Lung (tissue), 12 donors: Measurements from ENCODE around the gene LSMEM2. TPM values are rescaled to one million over a fixed set of nuclear protein-coding genes. Genes with fewer than 3 reads are reported as not detected.

Source experiments
- ATAC-seq: fragments of 200-7000 bp; cut with Tn5 transposase; one replicate; pipeline ENCODE4 v1.9.1; 2020; ENCODE audit warnings: moderate number of reproducible peaks; ENCODE audit not compliant: insufficient read depth, low FRiP score
- DNase-seq, 3 donors: peaks; one replicate each; pipeline ENCODE4 v3.0.0-alpha.2; 2013 to 2017
- H3K27ac ChIP-seq, 2 donors: one replicate each; pipeline ENCODE4 v1.5.1; 2013; ENCODE audit warnings: mild to moderate bottlenecking in 2 of 2, moderate library complexity in 2 of 2, control low read depth in 1 of 2, inconsistent platforms in 1 of 2, low read depth in 1 of 2, low read length in 1 of 2
- H3K27me3 ChIP-seq, 3 donors: one replicate each; pipeline ENCODE4 v1.5.1; 2013; ENCODE audit warnings: low read length in 2 of 3; ENCODE audit not compliant: control insufficient read depth in 3 of 3, insufficient read depth in 3 of 3
- H3K36me3 ChIP-seq, 4 donors: one replicate each; pipeline ENCODE4 v1.5.1; 2013; ENCODE audit warnings: low read length in 4 of 4, mild to moderate bottlenecking in 1 of 4, moderate library complexity in 1 of 4; ENCODE audit not compliant: control insufficient read depth in 4 of 4, insufficient read depth in 4 of 4
- H3K4me1 ChIP-seq, 5 donors: one replicate each; pipeline ENCODE4 v1.5.1; 2013; ENCODE audit warnings: low read length in 5 of 5, mild to moderate bottlenecking in 2 of 5, moderate library complexity in 1 of 5; ENCODE audit not compliant: control insufficient read depth in 5 of 5, insufficient read depth in 5 of 5
- H3K4me3 ChIP-seq: one replicate; pipeline ENCODE4 v1.5.1; 2013; ENCODE audit warnings: mild to moderate bottlenecking, control low read depth, moderate library complexity
- H3K9ac ChIP-seq, 2 donors: one replicate each; pipeline ENCODE4 v1.5.1; 2013; ENCODE audit warnings: low read length in 2 of 2, control low read depth in 1 of 2; ENCODE audit not compliant: insufficient read depth in 1 of 2
- H3K9me3 ChIP-seq, 4 donors: one replicate each; pipeline ENCODE4 v1.5.1; 2013; ENCODE audit warnings: low read length in 3 of 4, mild to moderate bottlenecking in 1 of 4, moderate library complexity in 1 of 4; ENCODE audit not compliant: control insufficient read depth in 4 of 4, insufficient read depth in 3 of 4
- WGBS, 2 donors: extraction: QIAGEN DNeasy Blood & Tissue Kit; methylation state at CpG; one replicate each; pipeline ENCODE4 v1.1.7; 2013; 5-methylcytosine and 5-hydroxymethylcytosine counted together
- polyA plus RNA-seq, 2 donors: library from polyadenylated mRNA; stranded (reverse); fragments of 200-250 nt; gene quantifications; one replicate each; pipeline ENCODE4 v1.2.1, GENCODE V29; 2013
- total RNA-seq, 2 donors: library from RNA; depleted of rRNA in 1 of 2; stranded (reverse); fragments of >200 nt in 1 of 2; gene quantifications; one replicate each; pipeline ENCODE4 v1.2.1, GENCODE V29; 2014 to 2021
- TF ChIP-seq, protein P1 (sequence below): IDR thresholded peaks from 2 replicates; pipeline ENCODE4 v1.5.1; 2012; ENCODE audit warnings: mild to moderate bottlenecking; ENCODE audit errors: control extremely low read depth, extremely low read depth
- donor health status: control.
- donor health status: control.
- donor health status: Bipolar disorder and iron deficiency.
- donor health status: healthy.
- donor health status: DM: yes; HTN: yes; CAD: no.

Gene LSMEM2
- total and polyA plus RNA-seq, 4 donors = 0.10 to 0.49 (median 0.12) TPM; not detected in 1

- peak overlapping the region; percentile 84 to 95 for H3K27ac ChIP-seq
- H3K27me3 ChIP-seq = no peaks in the 10 kb centered on the region
- WGBS, 2 donors = 62 to 79% methylated on average over 4 of the region's 4 CpGs
- H3K9ac ChIP-seq = no peak overlapping the region
- TF ChIP-seq, protein P1, sequence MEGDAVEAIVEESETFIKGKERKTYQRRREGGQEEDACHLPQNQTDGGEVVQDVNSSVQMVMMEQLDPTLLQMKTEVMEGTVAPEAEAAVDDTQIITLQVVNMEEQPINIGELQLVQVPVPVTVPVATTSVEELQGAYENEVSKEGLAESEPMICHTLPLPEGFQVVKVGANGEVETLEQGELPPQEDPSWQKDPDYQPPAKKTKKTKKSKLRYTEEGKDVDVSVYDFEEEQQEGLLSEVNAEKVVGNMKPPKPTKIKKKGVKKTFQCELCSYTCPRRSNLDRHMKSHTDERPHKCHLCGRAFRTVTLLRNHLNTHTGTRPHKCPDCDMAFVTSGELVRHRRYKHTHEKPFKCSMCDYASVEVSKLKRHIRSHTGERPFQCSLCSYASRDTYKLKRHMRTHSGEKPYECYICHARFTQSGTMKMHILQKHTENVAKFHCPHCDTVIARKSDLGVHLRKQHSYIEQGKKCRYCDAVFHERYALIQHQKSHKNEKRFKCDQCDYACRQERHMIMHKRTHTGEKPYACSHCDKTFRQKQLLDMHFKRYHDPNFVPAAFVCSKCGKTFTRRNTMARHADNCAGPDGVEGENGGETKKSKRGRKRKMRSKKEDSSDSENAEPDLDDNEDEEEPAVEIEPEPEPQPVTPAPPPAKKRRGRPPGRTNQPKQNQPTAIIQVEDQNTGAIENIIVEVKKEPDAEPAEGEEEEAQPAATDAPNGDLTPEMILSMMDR = no peak
- no peak for DNase-seq
- H3K4me1 ChIP-seq = peaks cover 2 to 50% (median 15%) of the 10 kb centered on the region in 5 donors
- peaks cover 0 to 11% (median 6%) of the 10 kb centered on the region in 4 donors for H3K36me3 ChIP-seq
- no peaks in the 10 kb centered on the region for H3K9me3 ChIP-seq
- no peak overlapping the region for H3K4me3 ChIP-seq
- no peak for ATAC-seq
Observed at GRCh38 chr3:50241163-50241562, 37.7 kb upstream of the LSMEM2 start.

DNA sequence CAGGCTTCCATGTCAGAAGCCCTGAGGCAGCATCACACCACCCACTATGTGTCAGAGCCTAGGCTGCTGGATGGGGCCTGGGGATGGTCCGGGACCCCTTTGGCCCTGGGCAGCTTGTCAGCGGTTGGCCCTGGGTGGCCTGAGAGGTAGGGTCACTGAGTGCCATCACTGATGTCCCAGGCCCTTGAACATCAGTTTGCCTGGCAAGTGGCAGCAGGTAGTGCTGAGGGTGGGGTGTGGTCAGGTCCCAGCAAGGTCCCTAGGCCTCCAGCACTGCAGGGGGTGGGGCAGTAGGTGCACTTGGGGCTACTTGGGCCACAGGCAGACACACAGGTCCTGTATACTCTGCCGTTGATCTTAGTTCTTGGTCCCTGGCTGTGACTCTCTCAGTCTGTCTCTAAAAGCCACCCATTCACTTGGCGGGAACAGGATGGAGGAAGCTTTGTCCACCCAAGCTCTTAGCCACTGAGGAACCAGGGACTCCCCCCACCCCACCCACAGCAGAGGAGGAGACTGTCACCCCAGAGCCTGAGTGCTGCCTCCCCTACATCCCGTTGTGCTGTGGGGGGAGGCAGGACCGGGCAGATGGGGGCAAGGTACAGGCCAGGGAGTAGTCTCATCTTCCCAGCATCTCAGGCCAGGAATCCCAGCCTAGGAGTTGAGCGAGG lies 37.0 kb upstream of the LSMEM2 start:
- TF ChIP-seq, protein P1 = no peak
- no peak for DNase-seq
- H3K9me3 ChIP-seq = no peaks in the 10 kb centered on the region
- H3K4me3 ChIP-seq = no peak overlapping the region
- no peak for ATAC-seq
- H3K9ac ChIP-seq = no peak overlapping the region
- peak overlapping the region; percentile 84 to 95 for H3K27ac ChIP-seq
- peaks cover 2 to 57% (median 20%) of the 10 kb centered on the region in 5 donors for H3K4me1 ChIP-seq
- H3K36me3 ChIP-seq = peaks cover 0 to 11% (median 6%) of the 10 kb centered on the region in 4 donors
- 40 to 43% methylated on average over 7 of the region's 7 CpGs for WGBS, 2 donors
- no peaks in the 10 kb centered on the region for H3K27me3 ChIP-seq

DNA sequence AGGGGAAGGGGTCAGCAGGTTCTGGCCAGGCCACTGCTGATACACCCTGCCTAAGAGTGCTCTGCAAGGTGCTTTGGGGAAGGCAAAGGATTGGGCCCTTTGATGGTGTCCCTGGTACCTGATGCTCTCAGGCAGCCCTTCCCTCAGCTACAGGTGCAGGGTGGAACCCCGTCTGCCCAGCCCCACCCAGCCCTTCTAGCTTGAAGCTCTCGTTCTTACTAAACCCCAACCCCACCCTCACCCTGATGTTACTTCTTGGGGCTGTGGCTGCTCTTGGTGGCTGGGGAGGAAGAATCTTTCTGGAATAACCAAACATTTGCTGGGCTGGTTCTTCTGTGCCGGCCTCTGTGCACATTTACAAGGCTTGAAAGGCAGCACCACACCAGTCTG lies 36.5 kb upstream of the LSMEM2 start:
- peaks cover 2 to 59% (median 22%) of the 10 kb centered on the region in 5 donors for H3K4me1 ChIP-seq
- WGBS, 2 donors = 11 to 22% methylated on average over 3 of the region's 3 CpGs

More for the DNA sequence above, 36.5 kb upstream of the LSMEM2 start:
- Histone ChIP-seq H3K27me3 (no peaks in the 10 kb centered on the region), H3K9me3 (no peaks in the 10 kb centered on the region), H3K36me3 (peaks cover 0 to 11% (median 8%) of the 10 kb centered on the region in 4 donors), H3K4me3 (no peak overlapping the region), H3K9ac (no peak overlapping the region), H3K27ac (peak overlapping the region; percentile 84 to 95)
- DNase-seq (no peak), ATAC-seq (no peak)
- TF ChIP-seq, protein P1 = no peak
